Smooth muscle cell (in vitro differentiated cells): ENCODE measurements around the gene SH3RF3. TPM values are rescaled to one million over a fixed set of nuclear protein-coding genes. Genes with fewer than 3 reads are reported as not detected.

ENCODE experiments used
- DNase-seq: peaks from one replicate; lab custom pipeline; 2025; ENCODE audit not compliant: unreplicated experiment; lab: John Stamatoyannopoulos, UW
- H2AFZ ChIP-seq: fragments of 200-600 bp; sonication (generic); 2 replicates; pipeline ENCODE4 v1.6.0; 2016; ENCODE audit warnings: antibody characterized with exemption, low read depth, mild to moderate bottlenecking
- H3F3A ChIP-seq: fragments of 200-600 bp; sonication (generic); 2 replicates; pipeline ENCODE4 v1.6.0; 2017; ENCODE audit warnings: antibody characterized with exemption, low read depth
- H3K27ac ChIP-seq: fragments of 200-600 bp; sonication (generic); 2 replicates; pipeline ENCODE4 v1.5.1; 2016; ENCODE audit warnings: low read depth, mild to moderate bottlenecking
- H3K27me3 ChIP-seq: fragments of 200-600 bp; sonication (generic); 2 replicates; pipeline ENCODE4 v1.6.1; 2016; ENCODE audit warnings: low read depth, mild to moderate bottlenecking
- H3K36me3 ChIP-seq: fragments of 200-600 bp; sonication (generic); 2 replicates; pipeline ENCODE4 v1.5.1; 2016; ENCODE audit warnings: low read depth
- H3K4me1 ChIP-seq: fragments of 200-600 bp; sonication (generic); 2 replicates; pipeline ENCODE4 v1.5.1; 2016; ENCODE audit warnings: low read depth
- H3K4me2 ChIP-seq: fragments of 200-600 bp; sonication (generic); 2 replicates; pipeline ENCODE4 v1.6.0; 2016; ENCODE audit warnings: mild to moderate bottlenecking
- H3K4me3 ChIP-seq: fragments of 200-600 bp; sonication (generic); 2 replicates; pipeline ENCODE4 v1.5.1; 2016; ENCODE audit warnings: mild to moderate bottlenecking
- H3K79me2 ChIP-seq: fragments of 200-600 bp; sonication (generic); 2 replicates; pipeline ENCODE4 v1.6.0; 2016; ENCODE audit warnings: low read depth, mild to moderate bottlenecking
- H3K9ac ChIP-seq: fragments of 200-600 bp; sonication (generic); 2 replicates; pipeline ENCODE4 v1.6.0; 2016; ENCODE audit warnings: low read depth
- H3K9me3 ChIP-seq: fragments of 200-600 bp; sonication (generic); replicated peaks from 2 replicates; pipeline ENCODE4 v1.5.1; 2016; ENCODE audit warnings: low read depth
- H4K20me1 ChIP-seq: fragments of 200-600 bp; sonication (generic); 2 replicates; pipeline ENCODE4 v1.6.0; 2016; ENCODE audit warnings: low read depth
- CTCF ChIP-seq: fragments of 200-600 bp; sonication (generic); IDR thresholded peaks from 2 replicates; pipeline ENCODE4 v1.5.1; 2017; ENCODE audit warnings: borderline replicate concordance, mild to moderate bottlenecking, antibody characterized with exemption; ENCODE audit not compliant: insufficient read depth, poor library complexity, severe bottlenecking
- WGBS: methylation state at CpG from one replicate; pipeline ENCODE4 v1.1.7; 2016; ENCODE audit warnings: low lambda C conversion rate; 5-methylcytosine and 5-hydroxymethylcytosine counted together
- polyA plus RNA-seq: library from polyadenylated mRNA; unstranded; fragments of >200 nt; fragmentation: Nextera tagmentation; extraction: Ambion mirVana; gene quantifications from 2 replicates; pipeline ENCODE4 v1.2.1, GENCODE V29; 2016
- total RNA-seq: library from RNA; depleted of rRNA; stranded (reverse); fragments of >200 nt; gene quantifications from 2 replicates; pipeline ENCODE4 v1.2.3, GENCODE V29; 2014

SH3RF3 gene
- total and polyA plus RNA-seq, 2 experiments from 2014 or later, result 6.6 to 11.8 TPM

- no peak for DNase-seq
- no peak overlapping the region for H3K27ac ChIP-seq
Observed at GRCh38 chr2:109382226-109382895, 253.4 kb downstream of the SH3RF3 start.

GRCh38 chr2:109382951-109383350 is 253.9 kb downstream of the SH3RF3 start:
- Histone ChIP-seq H3K9ac (no peak overlapping the region), H3K4me3 (no peak overlapping the region), H3F3A (no peaks in the 10 kb centered on the region), H3K27ac (no peak overlapping the region), H3K4me1 (no peaks in the 10 kb centered on the region), H3K4me2 (no peak overlapping the region), H3K27me3 (no peaks in the 10 kb centered on the region), H4K20me1 (peaks cover 65% of the 10 kb centered on the region), H3K79me2 (no peaks in the 10 kb centered on the region), H3K9me3 (no peaks in the 10 kb centered on the region), H2AFZ (no peak overlapping the region), H3K36me3 (no peaks in the 10 kb centered on the region)
- no peak for DNase-seq
- TF ChIP-seq CTCF, result no peak
- 55% methylated on average over 4 of the region's 4 CpGs for WGBS

More at GRCh38 chr2:109382226-109382895, 253.4 kb downstream of the SH3RF3 start:
- TF ChIP-seq CTCF, result no peak
- no peaks in the 10 kb centered on the region for H3K27me3 ChIP-seq
- H4K20me1 ChIP-seq, result peaks cover 70% of the 10 kb centered on the region
- H3F3A ChIP-seq, result no peaks in the 10 kb centered on the region
- 86% methylated on average over 9 of the region's 9 CpGs for WGBS
- H3K4me3 ChIP-seq, result no peak overlapping the region
- H3K4me2 ChIP-seq, result no peak overlapping the region
- H3K79me2 ChIP-seq, result no peaks in the 10 kb centered on the region
- no peak overlapping the region for H3K9ac ChIP-seq
- H3K36me3 ChIP-seq, result no peaks in the 10 kb centered on the region
- H2AFZ ChIP-seq, result no peak overlapping the region
- no peaks in the 10 kb centered on the region for H3K4me1 ChIP-seq
- H3K9me3 ChIP-seq, result no peaks in the 10 kb centered on the region

- no peak overlapping the region for H3K9ac ChIP-seq
- WGBS, result 93% methylated on average over 19 of the region's 19 CpGs
- no peaks in the 10 kb centered on the region for H3K36me3 ChIP-seq
- H3K9me3 ChIP-seq, result no peaks in the 10 kb centered on the region
- peaks cover 57% of the 10 kb centered on the region for H4K20me1 ChIP-seq
- no peak overlapping the region for H3K4me3 ChIP-seq
- H2AFZ ChIP-seq, result no peak overlapping the region
- H3F3A ChIP-seq, result no peaks in the 10 kb centered on the region
- no peak overlapping the region for H3K4me2 ChIP-seq
- H3K27ac ChIP-seq, result no peak overlapping the region
- no peaks in the 10 kb centered on the region for H3K27me3 ChIP-seq
- no peak for TF ChIP-seq CTCF
- no peaks in the 10 kb centered on the region for H3K79me2 ChIP-seq
- DNase-seq, result no peak
- no peaks in the 10 kb centered on the region for H3K4me1 ChIP-seq
Observed at GRCh38 chr2:109383505-109384307, 254.7 kb downstream of the SH3RF3 start.
